ENCODE measurements around the gene ERP44.

ERP44 gene

DNA sequence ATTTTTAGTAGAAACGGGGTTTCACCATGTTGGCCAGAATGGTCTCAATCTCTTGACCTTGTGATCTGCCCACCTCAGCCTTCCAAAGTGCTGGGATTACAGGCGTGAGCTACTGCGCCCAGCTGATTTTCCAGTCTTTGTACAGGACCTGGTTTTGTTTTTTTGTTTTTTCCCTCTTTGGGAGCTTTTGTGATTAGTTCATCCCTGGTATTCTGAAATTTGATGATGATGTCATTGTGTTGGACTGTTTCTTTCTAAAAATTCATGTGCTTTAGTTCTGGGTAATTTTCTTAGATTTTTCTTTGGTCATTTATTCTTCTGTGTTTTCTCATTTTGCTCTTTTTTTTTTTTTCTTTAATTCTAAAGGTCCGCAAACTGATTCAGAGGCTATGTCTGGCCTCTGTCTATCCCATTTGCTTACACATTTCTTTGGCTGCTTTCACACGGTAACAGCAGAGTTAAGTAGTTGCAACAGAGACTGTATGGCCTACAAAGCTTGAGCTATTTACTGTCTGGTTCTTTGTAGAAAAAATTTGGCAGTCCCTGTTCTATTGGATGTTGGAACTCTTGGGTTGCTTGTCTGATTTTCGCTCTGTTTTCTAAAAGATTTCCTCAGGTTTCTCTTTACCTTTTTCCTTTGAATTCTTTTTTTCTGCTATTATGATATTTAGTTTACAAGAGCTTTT, 167.5 kb downstream of the ERP44 start:
- no peak overlapping the region for H3K27ac ChIP-seq (ENCODE audit: low read length)
- TF ChIP-seq, protein P1, sequence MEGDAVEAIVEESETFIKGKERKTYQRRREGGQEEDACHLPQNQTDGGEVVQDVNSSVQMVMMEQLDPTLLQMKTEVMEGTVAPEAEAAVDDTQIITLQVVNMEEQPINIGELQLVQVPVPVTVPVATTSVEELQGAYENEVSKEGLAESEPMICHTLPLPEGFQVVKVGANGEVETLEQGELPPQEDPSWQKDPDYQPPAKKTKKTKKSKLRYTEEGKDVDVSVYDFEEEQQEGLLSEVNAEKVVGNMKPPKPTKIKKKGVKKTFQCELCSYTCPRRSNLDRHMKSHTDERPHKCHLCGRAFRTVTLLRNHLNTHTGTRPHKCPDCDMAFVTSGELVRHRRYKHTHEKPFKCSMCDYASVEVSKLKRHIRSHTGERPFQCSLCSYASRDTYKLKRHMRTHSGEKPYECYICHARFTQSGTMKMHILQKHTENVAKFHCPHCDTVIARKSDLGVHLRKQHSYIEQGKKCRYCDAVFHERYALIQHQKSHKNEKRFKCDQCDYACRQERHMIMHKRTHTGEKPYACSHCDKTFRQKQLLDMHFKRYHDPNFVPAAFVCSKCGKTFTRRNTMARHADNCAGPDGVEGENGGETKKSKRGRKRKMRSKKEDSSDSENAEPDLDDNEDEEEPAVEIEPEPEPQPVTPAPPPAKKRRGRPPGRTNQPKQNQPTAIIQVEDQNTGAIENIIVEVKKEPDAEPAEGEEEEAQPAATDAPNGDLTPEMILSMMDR (IDR thresholded peaks at IDR 0.05; ENCODE audit: borderline replicate concordance, extremely low read depth, low read length, poor library complexity, severe bottlenecking) = no peak
- no peak for TF ChIP-seq EZH2 (IDR thresholded peaks at IDR 0.05; ENCODE audit: borderline replicate concordance, low read depth, low read length, severe bottlenecking)

DNA sequence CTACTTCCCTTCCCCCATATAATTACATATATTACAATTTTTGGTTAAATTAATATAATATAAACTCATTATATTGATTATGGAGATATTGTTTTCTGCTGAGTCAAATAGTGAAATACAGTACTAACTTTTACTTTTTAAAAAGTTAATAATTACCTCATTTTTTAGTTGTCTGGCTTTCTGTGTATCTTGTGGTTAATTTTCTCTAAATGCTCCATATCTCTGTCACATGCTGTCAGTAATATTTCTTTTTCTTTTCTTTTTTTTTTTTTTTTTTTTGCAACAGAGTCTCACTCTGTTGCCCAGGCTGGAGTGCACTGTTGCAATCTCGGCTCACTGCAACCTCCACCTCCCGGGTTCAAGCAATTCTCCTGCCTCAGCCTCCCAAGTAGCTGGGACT, 169.1 kb downstream of the ERP44 start:
- peaks cover 5% of the 10 kb centered on the region for H3K9me3 ChIP-seq (ENCODE audit: insufficient read depth, low read length, severe bottlenecking)
- H3K36me3 ChIP-seq (ENCODE audit: insufficient read depth, low read length) = peaks cover 5% of the 10 kb centered on the region
- no peak for ATAC-seq (ENCODE audit: insufficient read depth, low read depth)
- H3K27me3 ChIP-seq (ENCODE audit: insufficient read depth, low read length, poor library complexity) = no peaks in the 10 kb centered on the region
- no peak overlapping the region for H3K4me2 ChIP-seq (ENCODE audit: insufficient read depth, low read length)
- TF ChIP-seq, protein P1 (IDR thresholded peaks at IDR 0.05; ENCODE audit: borderline replicate concordance, extremely low read depth, low read length, poor library complexity, severe bottlenecking) = no peak
- no peak for TF ChIP-seq EZH2 (IDR thresholded peaks at IDR 0.05; ENCODE audit: borderline replicate concordance, low read depth, low read length, severe bottlenecking)
- no peaks in the 10 kb centered on the region for H3K79me2 ChIP-seq (ENCODE audit: insufficient read depth, low read length)
- no peak overlapping the region for H2AFZ ChIP-seq (ENCODE audit: low read depth, low read length)
- H3K4me1 ChIP-seq (ENCODE audit: insufficient read depth, low read length) = no peaks in the 10 kb centered on the region
- no peak overlapping the region for H3K4me3 ChIP-seq (ENCODE audit: low read depth in 1 of 2, low read length in 2 of 2)
- no peak overlapping the region for H3K27ac ChIP-seq (ENCODE audit: low read length)
- H4K20me1 ChIP-seq (ENCODE audit: insufficient read depth, low read length) = no peaks in the 10 kb centered on the region
- H3K9ac ChIP-seq (ENCODE audit: low read depth, low read length) = no peak overlapping the region
- DNase-seq = no peak

More for the DNA sequence above, 167.5 kb downstream of the ERP44 start:
- DNase-seq (no peak), ATAC-seq (ENCODE audit: insufficient read depth, low read depth) (no peak)
- no peaks in the 10 kb centered on the region for H3K27me3 ChIP-seq (ENCODE audit: insufficient read depth, low read length, poor library complexity)
- no peak overlapping the region for H3K4me2 ChIP-seq (ENCODE audit: insufficient read depth, low read length)
- H3K4me3 ChIP-seq (ENCODE audit: low read depth in 1 of 2, low read length in 2 of 2) = no peak overlapping the region
- no peaks in the 10 kb centered on the region for H3K9me3 ChIP-seq (ENCODE audit: insufficient read depth, low read length, severe bottlenecking)
- H4K20me1 ChIP-seq (ENCODE audit: insufficient read depth, low read length) = no peaks in the 10 kb centered on the region
- no peak overlapping the region for H2AFZ ChIP-seq (ENCODE audit: low read depth, low read length)
- peaks cover 5% of the 10 kb centered on the region; the same call in 1 of the 2 replicates for H3K36me3 ChIP-seq (ENCODE audit: insufficient read depth, low read length)
- H3K9ac ChIP-seq (ENCODE audit: low read depth, low read length) = no peak overlapping the region
- no peaks in the 10 kb centered on the region for H3K79me2 ChIP-seq (ENCODE audit: insufficient read depth, low read length)
- H3K4me1 ChIP-seq (ENCODE audit: insufficient read depth, low read length) = no peaks in the 10 kb centered on the region
